Heart left ventricle (tissue), 16 donors: Measurements from ENCODE around the gene MTUS2. TPM values are rescaled to one million over a fixed set of nuclear protein-coding genes. Genes with fewer than 3 reads are reported as not detected.

Experiments
- ATAC-seq, 4 donors: fragments of 200-7000 bp; cut with Tn5 transposase; one replicate each; pipeline ENCODE4 v1.9.1; 2020 to 2022; ENCODE audit warnings: moderate library complexity in 4 of 4, mild to moderate bottlenecking in 3 of 4, moderate number of reproducible peaks in 1 of 4
- DNase-seq, 5 donors: peaks; one replicate each; pipeline ENCODE4 v3.0.0-alpha.2; 2020
- H3K27ac ChIP-seq, 12 donors: fragments of 200-600 bp; sonication (generic) in 4 of 12; one replicate each; pipeline versions ENCODE4 v1.5.0 to v1.8.0; 2016 to 2022; ENCODE audit warnings: mild to moderate bottlenecking in 2 of 12
- H3K27me3 ChIP-seq, 9 donors: fragments of 200-600 bp; sonication (generic) in 2 of 9; one replicate each; pipeline versions ENCODE4 v1.5.1 to v1.8.0; 2016 to 2022; ENCODE audit warnings: mild to moderate bottlenecking in 3 of 9
- H3K36me3 ChIP-seq, 9 donors: fragments of 200-600 bp; sonication (generic) in 2 of 9; one replicate each; pipeline versions ENCODE4 v1.5.0 to v1.8.0; 2018 to 2022; ENCODE audit warnings: mild to moderate bottlenecking in 2 of 9
- H3K4me1 ChIP-seq, 12 donors: fragments of 200-600 bp; sonication (generic) in 4 of 12; one replicate each; pipeline versions ENCODE4 v1.5.0 to v1.8.0; 2016 to 2022; ENCODE audit warnings: mild to moderate bottlenecking in 3 of 12
- H3K4me3 ChIP-seq, 12 donors: fragments of 200-600 bp; sonication (generic) in 4 of 12; one replicate each; pipeline versions ENCODE4 v1.5.0 to v1.8.0; 2017 to 2022; ENCODE audit warnings: mild to moderate bottlenecking in 9 of 12, moderate library complexity in 4 of 12
- H3K9me3 ChIP-seq, 12 donors: fragments of 200-600 bp; sonication (generic) in 4 of 12; one replicate each; pipeline versions ENCODE4 v1.5.0 to v1.8.0; 2016 to 2022; ENCODE audit warnings: mild to moderate bottlenecking in 1 of 12
- CTCF ChIP-seq, 12 donors: fragments of 200-600 bp; sonication (generic) in 4 of 12; IDR thresholded peaks; one replicate each; pipeline versions ENCODE4 v1.5.0 to v1.8.0; 2018 to 2022; ENCODE audit warnings: antibody characterized with exemption in 12 of 12, mild to moderate bottlenecking in 5 of 12
- POLR2A ChIP-seq, 2 donors: fragments of 450-650 bp; IDR thresholded peaks; one replicate each; pipeline ENCODE4 v1.6.1; 2017; ENCODE audit warnings: antibody characterized with exemption in 2 of 2, mild to moderate bottlenecking in 2 of 2, moderate library complexity in 2 of 2
- WGBS, 4 donors: extraction: QIAGEN DNeasy Blood & Tissue Kit in 2 of 4; methylation state at CpG; one replicate each; pipeline versions ENCODE4 v1.1.5 to v1.1.7; 2013 to 2018; 5-methylcytosine and 5-hydroxymethylcytosine counted together
- intact Hi-C, 10 donors: fragments of 100-400 bp; cut with DNase I; formaldehyde crosslinking; loops; one replicate each; pipeline versions ENCODE4 v1.11.1 to v1.14.2; 2022
- polyA plus RNA-seq, 2 donors: library from polyadenylated mRNA; stranded (reverse); fragments of 200-250 nt; gene quantifications; one replicate each; pipeline ENCODE4 v1.2.3, GENCODE V29; 2013
- total RNA-seq, 9 donors: library from RNA; depleted of rRNA in 2 of 9; stranded (reverse); fragments of >200 nt in 2 of 9; fragmentation: NEBNext Ultra II Directional in 3 of 9; extraction: Animal tissue kit (Norgen Biotek cat#: 25700) in 3 of 9; gene quantifications; one replicate each; pipeline versions ENCODE4 v1.1.0 to v1.2.4, GENCODE V29; 2016 to 2023
- donor health status: ischemic (EF 13 %, LVEDD 7.1; RV severe dilation, severe dysfunction).
- donor health status: healthy with polysubstance abuse.
- donor health status: DM: no; HTN: yes; CAD: no.
- donor health status: DM: no; HTN: no; CAD: no.
- donor health status: ischemic (EF 25% LVEDD 6.9; RV normal size, moderate dysfunction).
- donor health status: ischemic (EF 25% LVEDD 5.7; RV mildly dilated, moderate dysfunction).
- donor health status: healthy.
- donor health status: DM: yes; HTN: yes; CAD: no.
- donor health status: ischemic (EF 35%, LVEDD 5.7; RV mildly dilated, moderate dysfunction).
- donor health status: nonischemic (EF 11% LVEDD 7.7; RV severe dilation, severe dysfunction).
- donor health status: DM: yes; HTN: yes; CAD: no.
- donor health status: PGD.
- donor health status: ischemic (EF 29% LVEDD 5.4; RV normal size, mild dysfunction).
- donor health status: nonischemic (EF 23%, LVEDD 6.1; RV moderate dilation, normal function).

Gene MTUS2
- total and polyA plus RNA-seq, 11 donors: 28.7 to 174 (median 67.9) TPM

- 55 to 63% (median 59%) methylated on average over 6 of the region's 6 CpGs for WGBS, 4 donors
- intact Hi-C loops: no loop called here
- ATAC-seq (no peak), DNase-seq (no peak)
- Histone ChIP-seq H3K4me1 (no peaks in the 10 kb centered on the region), H3K36me3 (no peaks in the 10 kb centered on the region), H3K9me3 (no peaks in the 10 kb centered on the region), H3K4me3 (no peak overlapping the region), H3K27me3 (no peaks in the 10 kb centered on the region), H3K27ac (no peak overlapping the region)
- no peak for TF ChIP-seq CTCF (IDR thresholded peaks at IDR 0.05)
- TF ChIP-seq POLR2A (IDR thresholded peaks at IDR 0.05): no peak
These were observed 341.5 kb downstream of the MTUS2 start for GRCh38 chr13:29161676-29162075.

GRCh38 chr13:29162638-29163235, 342.6 kb downstream of the MTUS2 start:
- no peaks in the 10 kb centered on the region for H3K27me3 ChIP-seq
- no peak for TF ChIP-seq POLR2A (IDR thresholded peaks at IDR 0.05)
- TF ChIP-seq CTCF (IDR thresholded peaks at IDR 0.05): no peak
- no peak overlapping the region for H3K27ac ChIP-seq
- ATAC-seq: no peak
- 58 to 74% (median 62%) methylated on average over 5 to 6 of the region's 6 CpGs for WGBS, 4 donors
- no peaks in the 10 kb centered on the region for H3K4me1 ChIP-seq
- H3K4me3 ChIP-seq: no peak overlapping the region
- intact Hi-C loops: no loop called here
- DNase-seq: no peak
- no peaks in the 10 kb centered on the region for H3K36me3 ChIP-seq
- H3K9me3 ChIP-seq: no peaks in the 10 kb centered on the region

- TF ChIP-seq POLR2A (IDR thresholded peaks at IDR 0.05) (no peak), CTCF (IDR thresholded peaks at IDR 0.05) (no peak)
- WGBS, 4 donors: 87 to 93% (median 91%) methylated on average over 7 of the region's 7 CpGs
- no peaks in the 10 kb centered on the region for H3K9me3 ChIP-seq
- H3K27ac ChIP-seq: no peak overlapping the region
- no peak overlapping the region for H3K4me3 ChIP-seq
- ATAC-seq (no peak), DNase-seq (no peak)
- H3K4me1 ChIP-seq: no peaks in the 10 kb centered on the region
- intact Hi-C loops: no loop called here
- no peaks in the 10 kb centered on the region for H3K27me3 ChIP-seq
- no peaks in the 10 kb centered on the region for H3K36me3 ChIP-seq
These were observed 344.0 kb downstream of the MTUS2 start for GRCh38 chr13:29164116-29164515.

GRCh38 chr13:29165216-29165615, 345.1 kb downstream of the MTUS2 start:
- DNase-seq (no peak), ATAC-seq (no peak)
- no peaks in the 10 kb centered on the region for H3K36me3 ChIP-seq
- H3K4me3 ChIP-seq: no peak overlapping the region
- H3K27ac ChIP-seq: no peak overlapping the region
- H3K4me1 ChIP-seq: peaks cover 0 to 2% (median 0%) of the 10 kb centered on the region in 12 donors
- TF ChIP-seq CTCF (IDR thresholded peaks at IDR 0.05) (no peak), POLR2A (IDR thresholded peaks at IDR 0.05) (no peak)
- no peaks in the 10 kb centered on the region for H3K27me3 ChIP-seq
- WGBS, 4 donors: 80 to 91% (median 83%) methylated on average over 3 of the region's 3 CpGs
- H3K9me3 ChIP-seq: no peaks in the 10 kb centered on the region
- intact Hi-C loops: no loop called here
